ENCODE measurements around the gene SMPD2. TPM values are rescaled to one million over a fixed set of nuclear protein-coding genes. Genes with fewer than 3 reads are reported as not detected.

Gene SMPD2
- total RNA-seq, 1 donor from 2014 or later = 13.7 TPM

DNA sequence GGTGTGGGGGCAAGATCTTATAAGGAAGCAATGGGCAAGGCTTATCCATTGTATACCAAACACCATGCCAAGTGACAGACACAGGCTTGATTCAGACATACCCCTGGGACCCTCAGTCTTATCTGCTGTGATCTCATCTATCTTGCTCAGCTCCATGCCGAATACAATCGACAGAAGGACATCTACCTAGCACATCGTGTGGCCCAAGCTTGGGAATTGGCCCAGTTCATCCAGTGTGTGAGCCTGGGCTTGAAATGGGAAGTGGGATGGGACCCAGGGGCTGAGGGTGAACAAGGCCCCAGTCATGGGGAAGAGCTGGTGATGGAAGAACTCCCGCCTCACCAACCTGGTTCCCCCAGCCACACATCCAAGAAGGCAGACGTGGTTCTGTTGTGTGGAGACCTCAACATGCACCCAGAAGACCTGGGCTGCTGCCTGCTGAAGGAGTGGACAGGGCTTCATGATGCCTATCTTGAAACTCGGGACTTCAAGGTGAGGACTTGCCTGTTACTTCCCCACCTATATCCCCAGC lies 1.9 kb downstream of the SMPD2 start:
- Histone ChIP-seq H3K4me1 (peaks cover 28% of the 10 kb centered on the region), H3K27ac (no peak overlapping the region), H3K9me3 (no peaks in the 10 kb centered on the region), H3K4me3 (no peak overlapping the region), H3K36me3 (peaks cover 48% of the 10 kb centered on the region), H3K27me3 (ENCODE audit: low read depth) (no peaks in the 10 kb centered on the region)
- TF ChIP-seq, protein P1, sequence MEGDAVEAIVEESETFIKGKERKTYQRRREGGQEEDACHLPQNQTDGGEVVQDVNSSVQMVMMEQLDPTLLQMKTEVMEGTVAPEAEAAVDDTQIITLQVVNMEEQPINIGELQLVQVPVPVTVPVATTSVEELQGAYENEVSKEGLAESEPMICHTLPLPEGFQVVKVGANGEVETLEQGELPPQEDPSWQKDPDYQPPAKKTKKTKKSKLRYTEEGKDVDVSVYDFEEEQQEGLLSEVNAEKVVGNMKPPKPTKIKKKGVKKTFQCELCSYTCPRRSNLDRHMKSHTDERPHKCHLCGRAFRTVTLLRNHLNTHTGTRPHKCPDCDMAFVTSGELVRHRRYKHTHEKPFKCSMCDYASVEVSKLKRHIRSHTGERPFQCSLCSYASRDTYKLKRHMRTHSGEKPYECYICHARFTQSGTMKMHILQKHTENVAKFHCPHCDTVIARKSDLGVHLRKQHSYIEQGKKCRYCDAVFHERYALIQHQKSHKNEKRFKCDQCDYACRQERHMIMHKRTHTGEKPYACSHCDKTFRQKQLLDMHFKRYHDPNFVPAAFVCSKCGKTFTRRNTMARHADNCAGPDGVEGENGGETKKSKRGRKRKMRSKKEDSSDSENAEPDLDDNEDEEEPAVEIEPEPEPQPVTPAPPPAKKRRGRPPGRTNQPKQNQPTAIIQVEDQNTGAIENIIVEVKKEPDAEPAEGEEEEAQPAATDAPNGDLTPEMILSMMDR (IDR thresholded peaks at IDR 0.05) = no peak
- ATAC-seq (no peak), DNase-seq (no peak)
- intact Hi-C loops (cut with DNase I) = no loop called here

DNA sequence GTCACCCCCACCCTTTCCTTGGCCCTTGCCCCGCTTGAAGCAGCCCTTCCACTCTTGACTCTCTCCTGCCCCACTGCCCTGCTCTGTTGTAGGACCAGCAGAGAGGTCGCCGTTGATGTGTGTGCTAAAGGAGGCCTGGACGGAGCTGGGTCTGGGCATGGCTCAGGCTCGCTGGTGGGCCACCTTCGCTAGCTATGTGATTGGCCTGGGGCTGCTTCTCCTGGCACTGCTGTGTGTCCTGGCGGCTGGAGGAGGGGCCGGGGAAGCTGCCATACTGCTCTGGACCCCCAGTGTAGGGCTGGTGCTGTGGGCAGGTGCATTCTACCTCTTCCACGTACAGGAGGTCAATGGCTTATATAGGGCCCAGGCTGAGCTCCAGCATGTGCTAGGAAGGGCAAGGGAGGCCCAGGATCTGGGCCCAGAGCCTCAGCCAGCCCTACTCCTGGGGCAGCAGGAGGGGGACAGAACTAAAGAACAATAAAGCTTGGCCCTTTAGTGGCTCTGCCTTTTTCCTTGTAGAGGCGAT lies 3.0 kb downstream of the SMPD2 start:
- intact Hi-C loops (cut with DNase I) = no loop called here
- H3K36me3 ChIP-seq = peaks cover 48% of the 10 kb centered on the region

DNA sequence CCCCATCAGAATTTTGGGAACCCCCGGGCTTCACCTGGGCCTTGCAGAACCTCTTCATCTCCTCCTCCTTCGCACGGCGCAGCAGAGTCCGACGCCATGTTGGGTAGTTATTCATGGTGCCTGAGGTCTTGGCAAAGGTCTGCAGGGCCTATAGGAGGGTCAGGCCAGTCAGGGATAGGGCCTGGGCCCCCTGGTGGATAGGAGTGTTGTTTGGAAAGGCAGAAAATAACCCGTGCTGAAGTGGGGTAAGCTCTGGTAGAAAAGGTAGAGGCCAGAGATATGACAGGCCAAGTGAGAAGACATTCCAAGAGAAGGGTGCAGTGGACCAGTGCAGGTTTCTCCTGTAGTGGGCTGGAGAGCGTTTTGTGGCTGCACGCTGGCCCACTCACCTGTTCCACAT lies 4.9 kb downstream of the SMPD2 start:
- Histone ChIP-seq H3K27me3 (ENCODE audit: low read depth) (no peaks in the 10 kb centered on the region), H3K9me3 (no peaks in the 10 kb centered on the region), H3K4me1 (peaks cover 17% of the 10 kb centered on the region), H3K27ac (no peak overlapping the region), H3K36me3 (peaks cover 49% of the 10 kb centered on the region), H3K4me3 (no peak overlapping the region)
- ATAC-seq (no peak), DNase-seq (no peak)
- TF ChIP-seq, protein P1 (IDR thresholded peaks at IDR 0.05) = no peak
- intact Hi-C loops (cut with DNase I) = no loop called here

More for the DNA sequence above, 3.0 kb downstream of the SMPD2 start:
- DNase-seq (no peak), ATAC-seq (no peak)
- TF ChIP-seq, protein P1 (IDR thresholded peaks at IDR 0.05) = no peak
- Histone ChIP-seq H3K4me3 (no peak overlapping the region), H3K9me3 (no peaks in the 10 kb centered on the region), H3K4me1 (peaks cover 28% of the 10 kb centered on the region), H3K27ac (no peak overlapping the region), H3K27me3 (ENCODE audit: low read depth) (no peaks in the 10 kb centered on the region)

DNA sequence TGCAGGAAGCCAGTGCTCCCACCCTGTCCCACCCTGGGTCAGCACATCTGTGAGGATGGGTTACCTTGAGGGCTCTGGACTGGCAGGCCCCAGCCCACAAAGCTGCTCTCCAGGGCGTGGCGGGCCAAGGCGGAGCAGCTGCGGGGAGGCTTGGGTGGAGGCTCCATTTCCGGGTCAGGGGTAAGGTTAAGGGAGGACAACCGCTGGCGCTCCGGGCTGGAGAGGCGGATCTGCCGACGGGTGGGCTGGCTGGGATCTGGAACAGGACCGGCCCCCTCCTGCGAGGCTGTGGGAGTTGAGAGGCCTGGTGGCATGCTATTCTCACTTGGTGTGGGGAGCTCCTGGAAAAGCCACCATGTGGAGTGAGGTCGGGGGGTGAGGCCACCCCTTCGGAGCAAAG lies 5.5 kb downstream of the SMPD2 start:
- Histone ChIP-seq H3K4me3 (no peak overlapping the region), H3K27ac (no peak overlapping the region), H3K27me3 (ENCODE audit: low read depth) (no peaks in the 10 kb centered on the region), H3K4me1 (peaks cover 17% of the 10 kb centered on the region), H3K36me3 (peaks cover 53% of the 10 kb centered on the region), H3K9me3 (no peaks in the 10 kb centered on the region)
- DNase-seq = no peak
- intact Hi-C loops (cut with DNase I) = no loop called here
- TF ChIP-seq, protein P1 (IDR thresholded peaks at IDR 0.05) = no peak
- no peak for ATAC-seq

DNA sequence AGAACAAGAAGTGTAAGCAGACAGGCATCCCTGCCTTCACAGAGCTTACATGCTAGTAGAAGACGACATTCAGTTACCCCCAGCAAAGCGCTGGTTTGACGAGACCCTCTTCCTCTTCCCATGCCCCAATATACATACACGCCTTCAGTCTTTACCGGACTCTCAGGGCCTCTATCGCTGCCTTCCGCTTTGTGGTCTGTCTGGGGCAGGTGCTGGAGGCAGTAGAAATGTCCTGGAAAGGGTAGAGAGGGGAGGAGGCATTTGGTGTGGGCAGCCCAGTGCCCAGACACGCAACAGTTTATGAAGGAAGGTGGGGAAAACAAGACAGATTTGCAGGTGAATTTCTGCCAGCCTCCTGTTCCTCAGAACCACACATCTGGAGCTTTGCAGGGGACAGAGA lies 6.0 kb downstream of the SMPD2 start:
- no peak for DNase-seq
- no peak overlapping the region for H3K4me3 ChIP-seq
- no peaks in the 10 kb centered on the region for H3K27me3 ChIP-seq (ENCODE audit: low read depth)
- no peak overlapping the region for H3K27ac ChIP-seq
- intact Hi-C loops (cut with DNase I) = no loop called here
- H3K9me3 ChIP-seq = no peaks in the 10 kb centered on the region
- H3K36me3 ChIP-seq = peaks cover 58% of the 10 kb centered on the region
- TF ChIP-seq, protein P1 (IDR thresholded peaks at IDR 0.05) = no peak
- H3K4me1 ChIP-seq = peaks cover 14% of the 10 kb centered on the region
- ATAC-seq = no peak
